HG02870 (cell line): ENCODE measurements around the gene CCNC.

Source experiments
- ATAC-seq: cut with Tn5 transposase; IDR thresholded peaks from one replicate; pipeline ENCODE4 v1.9.1; 2021; ENCODE audit warnings: mild to moderate bottlenecking, moderate library complexity; ENCODE audit not compliant: unreplicated experiment

The CCNC gene, protein sequence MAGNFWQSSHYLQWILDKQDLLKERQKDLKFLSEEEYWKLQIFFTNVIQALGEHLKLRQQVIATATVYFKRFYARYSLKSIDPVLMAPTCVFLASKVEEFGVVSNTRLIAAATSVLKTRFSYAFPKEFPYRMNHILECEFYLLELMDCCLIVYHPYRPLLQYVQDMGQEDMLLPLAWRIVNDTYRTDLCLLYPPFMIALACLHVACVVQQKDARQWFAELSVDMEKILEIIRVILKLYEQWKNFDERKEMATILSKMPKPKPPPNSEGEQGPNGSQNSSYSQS

DNA sequence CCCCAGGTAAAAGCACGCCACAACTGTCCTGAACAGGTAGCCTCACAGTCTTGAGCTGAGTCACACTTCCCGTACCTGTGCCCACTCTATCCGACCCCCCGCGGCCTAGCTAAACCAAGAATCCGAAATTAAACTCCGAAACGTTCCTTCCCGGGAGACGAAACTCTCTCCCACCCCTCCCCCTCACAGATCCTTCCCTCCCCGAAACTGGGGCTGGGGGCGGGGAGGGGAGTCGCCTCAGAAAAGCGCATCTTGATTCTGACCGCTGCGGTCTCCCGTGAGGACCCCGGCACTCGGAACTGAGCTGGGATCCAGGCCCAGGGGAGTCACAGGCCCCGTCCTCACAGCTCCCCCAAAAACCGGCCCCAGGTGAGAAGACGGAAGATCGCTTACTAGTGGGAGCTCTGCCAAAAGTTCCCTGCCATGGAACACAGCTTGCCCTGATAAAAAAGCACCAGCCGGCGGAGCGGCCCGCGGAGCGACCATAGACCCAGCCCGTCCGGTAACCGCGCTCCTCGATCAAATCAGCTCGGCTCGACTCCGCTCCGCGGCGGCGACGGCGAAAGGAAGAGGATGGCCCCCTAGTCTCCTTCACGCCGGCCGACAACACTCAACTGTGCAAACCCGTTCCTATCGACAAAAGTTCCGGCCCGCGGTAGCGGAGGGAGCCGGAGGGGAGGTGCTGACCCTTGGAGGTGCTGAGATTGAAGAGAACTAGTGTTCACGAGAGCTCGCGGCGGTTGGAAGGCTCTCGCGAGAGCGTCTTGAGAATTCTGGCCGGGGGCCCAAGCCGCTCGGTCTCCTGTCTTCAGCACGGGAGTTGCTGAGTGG, at the start of gene CCNC:
Gene CCNC, minus strand, starts transcription at position 558 of the 831 bp plus-strand sequence. Its CDS starts 133 bp downstream, at position 425.
- peak; percentile 97 for ATAC-seq

DNA sequence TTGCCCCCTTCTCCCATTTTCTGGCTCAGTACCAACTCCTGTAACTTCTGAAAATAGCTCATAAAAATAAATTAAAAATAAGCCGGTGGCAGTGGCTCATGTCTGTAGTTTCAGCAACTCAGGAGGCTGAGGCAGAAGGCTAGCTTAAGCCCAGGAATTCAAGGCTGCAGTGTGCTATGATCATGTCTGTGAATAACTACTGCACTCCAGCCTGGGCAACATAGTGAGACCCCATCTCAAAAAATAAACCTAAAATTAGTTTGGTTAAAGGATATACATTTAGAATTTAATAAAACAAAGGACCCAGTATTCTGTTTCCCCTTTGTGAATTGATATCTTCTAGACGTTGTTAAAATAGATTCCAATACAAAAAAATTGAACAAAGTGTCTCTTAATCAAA, 48.7 kb upstream of the CCNC start:
- no peak for ATAC-seq

DNA sequence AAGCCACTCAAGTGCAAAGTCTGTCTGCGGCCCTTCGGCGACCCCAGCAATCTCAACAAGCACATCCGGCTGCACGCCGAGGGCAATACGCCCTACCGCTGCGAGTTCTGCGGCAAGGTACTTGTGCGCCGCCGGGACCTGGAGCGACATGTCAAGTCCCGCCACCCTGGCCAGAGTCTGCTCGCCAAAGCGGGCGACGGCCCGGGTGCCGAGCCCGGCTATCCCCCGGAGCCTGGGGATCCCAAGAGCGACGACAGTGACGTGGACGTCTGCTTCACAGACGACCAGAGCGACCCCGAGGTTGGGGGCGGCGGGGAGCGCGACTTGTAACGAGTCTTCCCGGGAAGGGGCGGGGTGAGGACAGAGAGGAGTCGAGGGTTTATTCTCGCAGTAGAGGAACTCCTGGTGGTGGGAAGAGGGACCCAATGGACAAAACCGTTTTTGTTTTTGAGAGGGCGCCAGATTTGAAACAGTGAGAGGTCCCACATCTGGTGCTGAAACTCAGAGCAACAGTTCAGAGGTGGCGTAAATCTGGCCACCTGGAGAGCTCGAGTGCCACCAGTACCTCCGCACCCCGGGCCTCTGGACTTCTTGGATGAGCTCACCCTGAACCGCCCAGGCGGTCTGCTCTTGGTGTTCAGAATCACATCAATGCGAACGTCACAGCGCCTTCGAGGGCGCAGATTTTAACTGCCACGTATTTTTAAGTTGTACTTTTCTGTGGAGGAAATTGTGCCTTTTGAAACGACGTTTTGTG, 46.1 kb upstream of the CCNC start:
- ATAC-seq = no peak

DNA sequence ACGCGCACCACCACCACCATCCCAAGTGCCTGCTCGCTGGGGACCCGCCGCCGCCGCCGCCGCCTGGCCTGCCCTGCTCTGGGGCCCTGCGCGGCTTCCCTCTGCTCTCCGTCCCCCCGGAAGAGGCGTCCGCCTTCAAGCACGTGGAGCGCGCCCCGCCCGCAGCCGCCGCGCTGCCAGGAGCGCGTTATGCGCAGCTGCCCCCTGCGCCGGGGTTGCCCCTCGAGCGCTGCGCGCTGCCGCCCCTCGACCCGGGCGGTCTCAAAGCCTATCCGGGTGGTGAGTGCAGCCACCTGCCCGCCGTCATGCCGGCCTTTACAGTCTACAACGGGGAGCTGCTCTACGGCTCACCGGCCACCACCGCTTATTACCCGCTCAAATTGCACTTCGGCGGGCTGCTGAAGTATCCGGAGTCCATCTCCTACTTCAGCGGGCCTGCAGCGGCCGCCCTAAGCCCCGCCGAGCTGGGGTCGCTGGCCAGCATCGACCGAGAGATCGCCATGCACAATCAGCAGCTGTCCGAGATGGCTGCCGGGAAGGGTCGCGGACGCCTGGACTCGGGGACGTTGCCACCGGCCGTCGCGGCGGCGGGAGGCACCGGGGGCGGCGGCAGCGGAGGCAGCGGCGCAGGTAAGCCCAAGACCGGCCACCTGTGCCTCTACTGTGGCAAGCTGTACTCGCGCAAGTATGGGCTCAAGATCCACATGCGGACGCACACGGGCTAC, 45.4 kb upstream of the CCNC start:
- peak; percentile 30 for ATAC-seq

DNA sequence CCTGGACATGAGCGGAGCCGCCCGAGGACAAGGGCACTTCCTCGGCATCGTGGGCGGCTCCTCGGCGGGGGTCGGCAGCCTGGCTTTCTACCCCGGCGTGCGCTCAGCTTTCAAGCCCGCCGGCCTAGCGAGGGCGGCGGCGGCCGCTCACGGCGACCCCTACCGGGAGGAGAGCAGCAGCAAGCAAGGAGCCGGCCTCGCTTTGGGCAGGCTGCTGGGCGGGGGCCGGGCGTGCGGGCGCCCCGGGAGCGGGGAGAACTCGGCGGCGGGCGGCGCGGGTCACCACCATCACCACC, 44.9 kb upstream of the CCNC start:
- peak; percentile 43 for ATAC-seq

DNA sequence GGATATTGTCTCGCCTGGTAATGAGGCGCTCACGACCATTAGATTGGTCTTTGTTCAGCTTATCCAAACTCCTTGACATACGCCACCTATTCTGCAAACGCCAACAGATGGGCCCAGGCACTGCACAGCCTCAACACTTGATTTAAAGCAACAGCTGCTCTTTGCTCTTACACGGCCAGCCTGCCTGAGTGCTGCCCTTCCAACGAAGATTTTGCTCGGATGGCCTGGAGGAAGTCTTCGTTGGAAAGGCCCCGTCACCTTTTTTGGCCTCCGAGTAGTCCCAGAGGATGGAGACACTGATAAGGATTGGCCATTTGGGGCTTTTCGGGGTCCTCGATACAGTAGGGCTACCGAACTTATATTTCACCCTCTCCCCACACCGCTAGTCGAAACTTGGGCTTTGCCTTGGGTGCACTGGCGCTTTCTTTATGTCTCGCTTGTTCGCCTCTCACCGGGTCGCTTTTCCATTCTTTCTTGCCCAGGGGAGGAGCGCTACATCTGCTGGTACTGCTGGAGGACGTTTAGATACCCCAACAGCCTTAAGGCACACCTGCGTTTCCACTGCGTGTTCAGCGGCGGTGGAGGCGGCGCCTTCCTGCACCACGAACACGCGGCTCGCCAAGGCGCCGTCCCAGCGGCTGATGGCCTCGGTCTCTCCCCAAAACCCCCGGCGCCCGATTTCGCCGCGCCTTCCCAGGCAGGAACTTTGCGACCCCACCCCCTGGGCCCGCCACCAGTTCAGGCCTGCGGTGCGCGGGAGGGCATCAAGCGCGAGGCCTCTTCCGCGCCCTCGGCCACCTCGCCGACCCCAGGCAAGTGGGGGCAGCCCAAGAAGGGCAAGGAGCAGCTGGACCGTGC, 44.3 kb upstream of the CCNC start:
- ATAC-seq = peak; percentile 8

DNA sequence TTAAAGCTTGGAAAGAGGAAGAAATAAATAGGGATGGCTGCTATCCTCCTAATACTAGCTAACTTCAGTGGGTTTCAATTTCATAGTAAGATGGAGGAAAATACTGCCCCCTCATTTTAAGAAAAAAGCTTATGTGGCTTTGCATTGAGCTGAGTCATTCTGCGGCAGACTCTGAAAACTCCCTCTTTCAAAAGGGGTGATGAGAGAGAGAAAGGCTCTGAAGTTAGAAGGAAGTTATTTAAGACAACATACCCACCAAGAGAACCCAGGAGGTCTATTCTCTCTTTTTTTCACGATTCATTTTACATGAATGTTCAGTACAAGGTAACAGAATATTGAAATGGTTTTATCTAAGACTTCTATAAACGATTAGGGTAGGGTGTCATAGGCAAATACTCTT, 42.7 kb upstream of the CCNC start:
- peak; percentile 81 for ATAC-seq

DNA sequence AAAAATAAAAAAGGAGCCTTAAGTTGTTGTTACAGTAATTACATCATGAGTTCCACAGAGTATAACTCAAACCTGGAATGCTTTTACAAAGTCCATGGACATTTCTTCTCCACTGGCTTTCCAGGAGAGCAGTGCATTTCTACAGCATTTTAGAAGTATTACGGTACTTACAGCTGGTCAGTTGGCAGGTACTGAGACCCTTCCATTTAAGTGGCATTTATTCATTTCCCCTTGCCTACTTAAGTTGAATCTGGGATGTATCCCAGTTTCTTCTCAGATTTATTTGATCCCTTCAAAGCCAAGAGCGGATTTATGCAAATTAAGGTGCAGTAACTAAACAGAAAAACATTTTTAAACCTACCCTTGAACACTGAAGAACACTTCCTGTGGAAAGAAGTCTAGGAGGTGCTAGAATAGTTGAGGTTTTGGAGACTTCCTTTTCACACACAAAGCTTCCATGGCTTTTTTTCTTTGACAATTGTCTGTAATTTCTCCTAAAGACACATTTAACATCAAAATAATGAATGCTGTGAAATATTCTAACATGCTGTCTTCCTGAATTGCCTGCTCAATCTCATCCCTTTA, 41.5 kb upstream of the CCNC start:
- ATAC-seq = no peak

DNA sequence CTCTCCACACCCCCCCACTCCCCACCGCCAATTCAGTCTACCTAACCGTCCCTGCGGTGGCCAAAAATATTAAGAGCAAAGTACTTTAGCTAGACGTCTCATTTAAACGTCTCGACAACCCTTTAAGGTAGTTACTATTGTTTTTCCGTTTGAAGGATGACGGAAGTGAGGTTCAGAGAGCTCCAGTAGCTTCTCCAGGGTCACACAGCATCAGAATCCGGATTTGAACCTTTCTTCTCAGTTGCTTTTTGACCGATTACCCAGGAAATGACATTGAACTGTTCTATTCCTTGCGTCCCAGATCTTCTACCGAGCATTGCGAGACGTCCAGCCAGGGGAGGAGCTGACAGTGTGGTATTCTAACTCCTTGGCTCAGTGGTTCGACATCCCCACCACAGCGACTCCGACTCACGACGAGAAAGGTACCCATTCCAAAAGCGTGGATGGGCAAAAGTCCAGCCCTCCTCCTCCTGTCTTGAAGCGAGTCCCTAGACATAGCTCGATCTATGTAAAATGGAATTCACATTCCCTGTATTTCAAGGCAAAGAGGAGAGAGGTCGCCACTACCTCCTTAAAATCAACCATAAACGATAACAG, 40.5 kb upstream of the CCNC start:
- ATAC-seq = no peak

DNA sequence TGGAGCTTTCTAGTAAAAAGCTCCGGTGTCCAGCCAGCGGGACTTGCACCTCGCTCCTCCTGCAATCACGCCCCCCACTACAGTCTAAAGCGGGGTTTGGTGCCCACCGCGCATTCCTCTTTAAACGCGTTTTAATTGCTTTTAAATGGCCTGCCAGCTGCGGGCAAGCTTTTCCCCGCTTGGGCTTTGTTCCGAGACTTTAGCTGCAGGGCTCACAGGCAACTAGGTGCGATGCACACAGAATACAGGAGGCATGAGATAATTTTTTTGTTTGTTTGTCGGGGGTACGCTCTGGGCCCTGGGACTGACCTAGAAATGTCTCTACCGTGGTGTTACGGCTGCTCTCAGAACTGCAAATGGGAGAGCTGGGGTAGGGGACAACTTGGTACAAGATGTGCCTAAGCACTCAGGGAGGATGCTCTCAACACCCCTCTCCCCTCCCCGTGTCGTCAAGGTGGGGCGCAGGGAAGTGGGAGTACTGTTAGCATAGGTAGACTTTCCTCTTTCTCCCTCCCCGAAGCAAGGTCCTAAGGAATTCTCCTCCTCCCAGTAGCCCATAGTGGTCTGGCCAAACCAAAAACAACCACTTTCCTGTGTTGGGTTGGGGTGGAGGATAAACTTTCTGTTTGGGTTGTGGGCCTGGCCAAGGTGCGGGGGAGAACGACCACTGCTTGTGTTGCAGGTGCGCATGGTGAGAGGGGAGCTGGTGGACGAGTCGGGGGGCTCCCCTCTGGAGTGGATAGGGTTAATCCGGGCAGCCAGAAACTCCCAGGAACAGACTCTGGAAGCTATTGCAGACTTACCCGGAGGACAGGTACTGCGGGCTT, 39.8 kb upstream of the CCNC start:
- no peak for ATAC-seq

DNA sequence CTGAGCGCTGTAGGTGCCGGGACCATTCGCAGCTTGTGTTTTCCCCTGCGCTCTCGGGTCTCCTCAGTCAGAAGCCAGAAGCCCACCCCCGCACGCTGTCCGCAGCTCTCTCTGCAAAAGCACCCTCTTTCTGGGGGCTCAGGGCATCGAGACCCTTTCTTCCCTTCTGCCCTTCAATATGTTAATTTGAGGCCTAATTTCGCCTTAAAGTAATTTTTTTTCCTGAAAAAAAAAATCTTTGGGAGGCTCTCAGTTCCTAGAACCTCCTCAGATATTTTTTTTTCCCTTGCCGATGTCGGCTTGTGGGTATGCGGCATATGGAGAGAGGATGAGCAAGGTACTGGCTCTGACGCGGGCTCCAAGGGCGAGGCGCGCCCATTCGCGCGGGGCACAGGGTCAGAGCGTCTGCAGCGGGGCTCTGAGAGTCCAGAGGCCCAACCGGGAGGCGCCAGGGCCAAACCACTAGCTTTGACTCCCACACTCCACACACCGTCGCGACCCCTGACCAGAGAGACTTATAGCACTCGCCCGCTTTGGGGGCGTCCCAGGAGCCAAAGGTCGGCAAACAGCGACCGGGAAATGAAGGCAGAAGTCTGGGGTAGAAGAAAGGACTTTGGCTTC, 39.1 kb upstream of the CCNC start:
- ATAC-seq = no peak

DNA sequence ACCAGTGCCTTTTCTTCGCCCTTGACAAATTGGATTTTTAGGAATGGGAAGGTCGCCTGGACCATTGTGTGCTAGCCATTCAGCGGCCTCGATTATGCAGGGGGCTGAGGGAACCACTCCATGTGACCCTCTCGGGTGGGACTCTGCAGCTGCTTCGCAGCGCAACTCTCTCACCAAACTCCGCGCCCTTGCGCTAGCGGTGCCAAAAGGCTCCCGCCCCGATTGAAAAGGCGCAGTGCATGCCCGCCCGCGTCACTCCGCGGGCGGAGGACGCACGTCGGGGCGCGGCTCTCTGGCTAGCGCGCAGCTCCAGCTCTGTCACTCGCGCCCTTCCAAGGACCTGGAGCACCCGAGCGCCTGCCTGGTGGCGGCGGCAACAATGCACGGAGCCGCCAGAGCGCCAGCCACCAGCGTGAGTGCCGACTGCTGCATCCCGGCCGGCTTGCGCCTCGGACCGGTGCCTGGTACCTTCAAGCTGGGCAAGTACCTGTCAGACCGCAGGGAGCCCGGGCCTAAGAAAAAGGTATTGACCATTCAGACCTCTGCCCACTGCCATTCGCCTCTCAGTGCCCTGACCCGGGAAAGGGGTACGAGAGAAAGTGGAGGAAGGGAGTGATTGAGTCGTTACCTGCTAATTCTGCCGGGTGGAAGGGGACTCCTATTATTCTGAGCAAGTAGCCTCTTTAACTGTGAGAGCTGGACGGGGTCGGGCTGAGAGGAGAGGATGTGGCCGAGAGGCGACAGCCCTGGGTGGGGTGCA, 38.4 kb upstream of the CCNC start, which contains the start of gene PRDM13:
Gene PRDM13, plus strand, starts transcription at position 178 of the 760 bp plus-strand sequence. Its CDS starts 202 bp downstream, at position 380.
- ATAC-seq = no peak

DNA sequence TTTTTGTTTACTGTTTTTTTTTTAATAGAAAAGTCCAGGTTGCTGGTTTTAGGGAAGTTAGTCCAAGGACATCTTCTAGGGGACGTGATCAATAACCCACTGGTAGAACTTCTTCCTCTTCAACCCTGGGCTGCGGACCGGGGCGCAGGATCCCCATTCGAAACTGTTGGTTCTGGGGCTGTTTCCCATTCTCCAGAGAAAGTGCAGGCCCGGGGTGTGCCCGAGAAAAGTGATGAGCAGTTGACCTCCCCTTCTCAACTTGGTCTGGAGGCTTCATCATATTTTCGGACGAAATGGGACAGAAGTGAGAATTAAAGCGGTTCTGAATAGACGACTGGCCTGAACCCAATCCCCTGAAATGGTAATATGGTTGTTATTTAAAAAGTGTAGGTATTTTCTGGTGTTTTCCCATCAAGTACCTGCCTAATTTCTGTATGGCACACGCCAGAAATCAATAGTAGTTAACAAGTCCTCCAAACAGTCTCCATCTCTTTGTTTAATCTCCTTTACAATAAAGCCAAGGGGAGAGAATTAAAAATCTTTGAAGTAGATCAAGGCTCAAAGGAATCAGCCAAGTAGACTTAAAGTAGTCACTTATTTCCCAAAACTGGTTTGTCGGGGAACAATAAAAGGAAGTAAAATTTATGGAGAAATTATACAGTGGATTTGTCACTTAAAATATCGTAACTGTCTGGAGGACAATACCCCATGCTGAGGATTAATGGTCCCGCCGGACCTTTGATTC, 37.6 kb upstream of the CCNC start:
- ATAC-seq = no peak

DNA sequence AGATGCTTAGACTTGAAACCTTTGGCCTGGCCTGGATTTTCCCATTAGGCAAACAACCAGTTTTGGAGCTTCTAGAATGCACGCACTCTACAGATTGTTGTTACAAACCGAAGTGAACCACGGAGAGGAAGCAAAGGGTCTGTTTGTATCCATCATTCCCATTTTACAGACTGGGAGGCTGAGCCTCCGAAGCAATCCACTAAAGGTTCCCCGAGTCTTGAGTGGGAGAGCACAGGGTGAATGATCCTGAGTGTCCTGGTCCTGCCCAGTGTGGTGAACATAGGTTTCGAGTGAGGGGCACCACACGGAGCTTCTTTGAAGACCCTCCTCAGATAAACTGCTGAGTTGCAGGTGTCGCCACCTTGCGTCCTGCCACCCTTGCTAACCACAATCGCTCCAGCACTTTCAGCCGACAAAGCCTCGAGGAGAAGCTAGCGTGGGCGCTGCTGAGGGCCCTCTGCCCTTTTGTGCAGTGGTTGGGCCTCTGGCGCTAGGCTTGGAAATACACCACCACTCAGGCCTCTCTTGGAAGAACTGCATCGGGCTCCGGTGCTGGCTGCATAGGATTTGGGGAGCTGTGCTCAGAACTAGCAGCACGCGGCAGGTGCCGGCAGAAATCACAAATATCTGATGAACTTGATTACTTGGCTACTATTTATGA, 36.7 kb upstream of the CCNC start:
- ATAC-seq = no peak

DNA sequence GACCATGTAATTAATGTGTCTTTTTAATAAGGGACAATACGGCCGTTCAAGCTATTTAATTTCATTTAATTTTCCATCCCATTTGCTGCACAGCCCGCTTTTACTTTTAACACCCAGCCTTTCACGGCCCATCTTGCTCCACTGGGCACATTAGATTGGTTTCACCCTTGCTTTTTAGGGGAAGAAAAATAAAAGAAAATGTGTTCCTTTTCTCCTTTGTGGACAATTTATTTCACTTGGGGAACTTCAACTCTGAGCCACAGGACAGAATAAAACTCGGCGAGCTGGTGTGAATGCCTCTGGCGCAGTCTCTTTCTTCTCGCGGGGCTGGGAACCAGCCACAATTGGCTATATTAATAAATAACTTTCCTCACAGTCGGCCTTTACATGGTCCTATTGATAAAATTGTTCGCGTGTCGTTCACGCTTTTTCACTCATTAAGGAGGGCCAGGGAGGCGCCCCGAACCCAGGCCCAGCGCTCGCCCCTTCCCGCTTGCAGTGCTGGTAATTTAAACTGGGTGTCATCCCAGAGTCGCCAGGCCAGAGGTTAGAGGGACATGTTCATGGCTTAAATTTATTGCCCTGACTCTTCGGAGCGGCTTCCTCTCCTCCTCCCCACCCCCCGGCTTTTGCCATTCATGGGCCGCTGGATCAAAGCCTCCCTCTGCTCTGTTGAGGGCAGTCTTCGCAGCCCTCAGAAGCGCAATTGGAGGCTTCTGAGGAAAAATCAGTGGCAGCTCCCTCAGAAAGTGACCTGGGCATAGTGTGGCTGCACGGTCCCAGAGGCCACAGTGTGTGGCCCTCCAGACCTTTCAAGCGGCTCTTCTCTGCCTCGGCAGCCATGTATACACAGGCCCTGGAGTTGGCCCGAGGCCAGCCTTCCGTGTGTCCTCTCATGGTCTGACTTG, 36.0 kb upstream of the CCNC start:
- ATAC-seq = no peak
